Measurements from ENCODE around the gene CLDN2. TPM values are rescaled to one million over a fixed set of nuclear protein-coding genes. Genes with fewer than 3 reads are reported as not detected.

CLDN2 gene
- total and polyA plus RNA-seq, 10 of the 15 experiments (the other 5 are each of a cell fraction or from before 2014, with no cell fraction given) = 0.06 TPM; not detected in 9

DNA sequence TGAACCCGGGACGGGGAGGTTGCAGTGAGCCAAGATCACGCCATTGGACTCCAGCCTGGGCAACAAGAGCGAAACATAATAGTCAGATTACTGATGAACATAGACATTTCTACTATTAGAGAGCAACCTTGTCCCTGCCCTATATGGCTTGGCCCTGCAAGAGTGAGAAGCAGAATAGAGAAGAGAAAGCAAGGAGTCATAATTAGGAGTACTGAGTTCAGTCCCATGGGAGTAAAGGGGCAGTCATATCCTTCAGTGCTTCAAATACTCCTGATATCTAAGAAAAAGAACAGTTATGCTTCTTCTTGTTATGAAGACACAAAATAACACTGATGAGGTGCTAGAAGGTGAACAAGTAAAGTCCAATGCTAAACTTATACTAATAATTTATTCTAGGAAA lies 33.8 kb downstream of the CLDN2 start (continued):
- TF ChIP-seq, protein P1, sequence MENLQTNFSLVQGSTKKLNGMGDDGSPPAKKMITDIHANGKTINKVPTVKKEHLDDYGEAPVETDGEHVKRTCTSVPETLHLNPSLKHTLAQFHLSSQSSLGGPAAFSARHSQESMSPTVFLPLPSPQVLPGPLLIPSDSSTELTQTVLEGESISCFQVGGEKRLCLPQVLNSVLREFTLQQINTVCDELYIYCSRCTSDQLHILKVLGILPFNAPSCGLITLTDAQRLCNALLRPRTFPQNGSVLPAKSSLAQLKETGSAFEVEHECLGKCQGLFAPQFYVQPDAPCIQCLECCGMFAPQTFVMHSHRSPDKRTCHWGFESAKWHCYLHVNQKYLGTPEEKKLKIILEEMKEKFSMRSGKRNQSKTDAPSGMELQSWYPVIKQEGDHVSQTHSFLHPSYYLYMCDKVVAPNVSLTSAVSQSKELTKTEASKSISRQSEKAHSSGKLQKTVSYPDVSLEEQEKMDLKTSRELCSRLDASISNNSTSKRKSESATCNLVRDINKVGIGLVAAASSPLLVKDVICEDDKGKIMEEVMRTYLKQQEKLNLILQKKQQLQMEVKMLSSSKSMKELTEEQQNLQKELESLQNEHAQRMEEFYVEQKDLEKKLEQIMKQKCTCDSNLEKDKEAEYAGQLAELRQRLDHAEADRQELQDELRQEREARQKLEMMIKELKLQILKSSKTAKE (IDR thresholded peaks at IDR 0.05; ENCODE audit: low read depth, poor library complexity, severe bottlenecking) = no peak

DNA sequence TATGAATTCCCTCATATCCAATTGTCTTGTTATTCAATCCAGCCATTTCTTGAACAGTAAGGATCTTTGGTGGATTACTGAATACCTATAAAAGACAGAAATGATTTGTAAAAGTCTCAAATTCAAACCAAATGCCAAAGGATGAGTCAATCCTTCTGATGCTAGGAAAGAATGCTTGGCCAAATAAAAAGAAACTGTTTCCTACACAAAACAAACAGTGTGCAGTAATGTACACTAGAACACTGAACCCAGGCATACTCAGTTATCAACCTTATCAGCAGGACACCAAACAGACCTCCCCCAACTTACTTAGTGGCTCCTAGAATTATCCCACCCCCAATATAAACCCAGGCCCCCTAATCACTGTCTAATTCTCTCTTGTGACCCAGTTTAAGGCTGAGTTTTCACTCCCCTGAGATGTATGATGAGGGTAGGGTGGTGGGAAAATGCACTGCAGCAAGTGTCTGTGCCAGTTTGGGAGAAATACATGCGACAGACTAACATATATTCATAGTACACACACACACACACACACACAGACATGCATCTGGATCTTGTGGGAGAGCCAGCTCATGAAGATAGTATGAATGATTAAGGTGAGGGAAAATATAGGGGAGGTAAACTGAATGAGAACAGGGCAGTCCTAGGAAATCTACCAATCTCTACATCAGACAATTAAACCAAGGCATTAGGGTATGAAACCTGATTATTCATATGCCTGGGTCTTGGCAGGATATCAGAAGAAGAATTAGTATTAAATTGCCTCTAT lies 35.0 kb downstream of the CLDN2 start:
- FAIRE-seq (no peak), DNase-seq (ENCODE audit: low read depth, low spot score) (no peak), ATAC-seq (no peak)
- ChIA-PET RAD21 (ENCODE audit: unreplicated experiment) (no interaction called here), CTCF (interaction anchor here (1.8 kb wide), 1 partner anchor 57 kb away, joined by 9 read pairs; no protein-coding TSS in a partner anchor), SMC1A (ENCODE audit: uncharacterized antibody, unreplicated experiment) (interaction anchor here (0.7 kb wide), 1 partner anchor 1534 kb away, joined by 3 read pairs; no protein-coding TSS in a partner anchor), POLR2A (no interaction called here)
- Histone ChIP-seq H2AFZ (ENCODE audit: control insufficient read depth, low read depth, low read length) (no peak overlapping the region), H3K9ac (ENCODE audit: control insufficient read depth, insufficient read depth, low read length) (no peak overlapping the region), H3K4me1 (ENCODE audit: control insufficient read depth, insufficient read depth, low read length) (no peaks in the 10 kb centered on the region), H3K27me3 (replicated peaks in 1 of 2; ENCODE audit: control insufficient read depth in 2 of 2, insufficient read depth in 2 of 2, low read length in 1 of 2) (no peaks in the 10 kb centered on the region; a peak in 1 of 4 replicates), H3K9me3 (replicated peaks; ENCODE audit: control insufficient read depth, insufficient read depth, low read length) (no peaks in the 10 kb centered on the region), H3K27ac (ENCODE audit: control insufficient read depth, insufficient read depth) (no peak overlapping the region), H3K4me3 (no peak overlapping the region), H3K79me2 (ENCODE audit: control insufficient read depth, insufficient read depth, low read length) (no peaks in the 10 kb centered on the region), H4K20me1 (ENCODE audit: control insufficient read depth, insufficient read depth) (no peaks in the 10 kb centered on the region), H3K4me2 (ENCODE audit: control insufficient read depth, insufficient read depth) (no peak overlapping the region), H3K36me3 (ENCODE audit: control insufficient read depth in 2 of 2, insufficient read depth in 2 of 2, low read length in 1 of 2) (no peaks in the 10 kb centered on the region)
- in situ Hi-C loops (cut with MboI) = no loop called here
- TF ChIP-seq MTA2 (IDR thresholded peaks at IDR 0.05; ENCODE audit: low read depth) (no peak), CREB1 (IDR thresholded peaks at IDR 0.05; ENCODE audit: low read depth) (no peak)
- WGBS (ENCODE audit: insufficient coverage, insufficient replicate concordance, low lambda C conversion rate, missing lambda C conversion rate) = 0% methylated on average over 1 of the region's 1 CpG
- no TSS peak for BruUV-seq (replicated peaks)
- intact Hi-C loops (cut with micrococcal nuclease; ENCODE audit: unreplicated experiment) = no loop called here
